Measurements from ENCODE around the gene ZBTB45.
"Not testable (repeated sequence)": the region's sequence is repeated elsewhere in the genome, so short reads cannot be mapped to it uniquely, and the experiment has no call there.

ZBTB45 gene

GRCh38 chr19:58474997-58475713 is 44.5 kb downstream of the ZBTB45 start:
- no peak for DNase-seq (ENCODE audit: low spot score)

DNA sequence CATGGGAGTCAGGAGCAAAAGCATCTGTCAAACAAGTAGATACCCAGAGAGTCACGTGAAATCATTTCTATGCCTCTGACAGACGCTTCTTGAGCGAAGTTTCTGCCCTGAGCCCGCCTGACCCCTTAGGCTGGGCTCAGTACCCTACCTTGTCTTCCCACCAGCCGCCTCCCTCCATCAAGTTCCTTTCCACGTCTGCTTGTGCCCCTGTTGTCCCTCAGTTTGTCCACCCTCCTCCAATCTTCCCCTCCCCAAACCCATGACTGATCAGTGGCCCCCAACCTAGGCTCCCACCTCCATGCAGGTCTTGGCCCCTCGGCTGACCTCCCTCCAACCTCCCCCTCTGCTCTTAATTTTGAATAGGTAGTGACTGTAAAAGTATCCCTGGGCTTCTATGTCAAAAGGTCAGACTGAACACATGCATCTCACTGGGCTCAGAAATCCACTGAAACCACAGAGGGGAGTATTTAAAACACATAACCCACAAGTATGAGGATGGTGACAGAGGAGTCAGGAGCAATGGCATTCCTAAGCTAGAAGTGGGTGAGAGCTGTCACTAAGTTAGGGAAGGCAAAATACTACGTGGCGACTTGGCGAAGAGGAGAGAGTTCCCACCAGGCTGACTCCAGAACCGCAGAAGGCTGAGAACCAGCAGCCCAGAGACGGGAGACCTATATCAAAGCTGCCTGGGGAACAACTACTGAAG is 45.2 kb downstream of the ZBTB45 start:
- peak; percentile 54 for DNase-seq (ENCODE audit: low spot score)

GRCh38 chr19:58473775-58474174 is 45.8 kb downstream of the ZBTB45 start:
- DNase-seq (ENCODE audit: low spot score) = no peak

GRCh38 chr19:58471736-58472135 is 47.9 kb downstream of the ZBTB45 start:
- no peak for DNase-seq (ENCODE audit: low spot score)

DNA sequence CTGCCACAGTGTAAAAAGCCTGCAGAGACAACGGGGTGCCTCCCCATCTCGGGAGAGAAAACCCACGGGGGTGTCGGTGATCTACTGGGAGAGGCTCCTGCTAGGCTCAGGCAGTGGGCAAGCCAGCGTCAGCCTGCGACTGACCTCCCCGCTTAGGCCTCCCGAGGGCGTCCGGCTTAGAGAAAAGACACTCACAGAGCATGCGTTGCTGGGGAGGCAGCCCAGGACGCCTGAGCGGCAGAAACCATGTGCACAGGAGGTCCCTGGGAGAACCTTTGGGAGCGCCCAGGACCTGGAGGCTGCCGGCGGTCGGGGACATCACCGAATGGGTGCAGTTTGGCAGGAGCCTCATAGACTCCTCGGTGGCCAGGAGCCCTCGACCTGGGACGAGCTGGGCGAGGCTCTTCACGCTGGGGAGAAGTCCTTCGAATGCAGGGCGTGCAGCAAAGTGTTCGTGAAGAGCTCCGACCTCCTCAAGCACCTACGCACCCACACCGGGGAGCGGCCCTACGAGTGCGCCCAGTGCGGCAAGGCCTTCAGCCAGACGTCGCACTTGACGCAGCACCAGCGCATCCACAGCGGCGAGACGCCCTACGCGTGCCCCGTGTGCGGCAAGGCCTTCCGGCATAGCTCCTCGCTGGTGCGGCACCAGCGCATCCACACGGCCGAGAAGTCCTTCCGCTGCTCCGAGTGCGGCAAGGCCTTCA is 48.6 kb downstream of the ZBTB45 start:
- not testable (repeated sequence) for DNase-seq (ENCODE audit: low spot score)

GRCh38 chr19:58469241-58470013 is 50.2 kb downstream of the ZBTB45 start:
- DNase-seq (ENCODE audit: low spot score) = no peak

GRCh38 chr19:58468216-58468839 is 51.3 kb downstream of the ZBTB45 start:
- no peak for DNase-seq (ENCODE audit: low spot score)

- DNase-seq (ENCODE audit: low spot score) = peak; percentile 97
These were observed 52.6 kb downstream of the ZBTB45 start, which contains the start of gene ZNF324 for GRCh38 chr19:58466760-58467589. TSS of gene ZNF324 (plus strand) at chr19:58467080. CDS start at chr19:58469186, 2,106 bp downstream.

- DNase-seq (ENCODE audit: low spot score) = no peak
These were observed 53.4 kb downstream of the ZBTB45 start for GRCh38 chr19:58466089-58466759.
